A549 (cell line): ENCODE data around the gene MYH6.

Source experiments
- CEBPB ChIP-seq, 2 experiments: fragments of >200 bp in 1 of 2; sonication (Bioruptor Twin) in 1 of 2; formaldehyde crosslinking in 1 of 2; IDR thresholded peaks; 2 replicates each; pipeline ENCODE4 v1.6.1; 2012 to 2016
- CTCF ChIP-seq: fragments of >200 bp; sonication (Bioruptor Twin); formaldehyde crosslinking; IDR thresholded peaks from 3 replicates; pipeline ENCODE4 v1.5.1; 2016
- EP300 ChIP-seq, 2 experiments: fragments of >200 bp; sonication (Bioruptor Twin); formaldehyde crosslinking; IDR thresholded peaks; 2 replicates in 1 of 2; 3 replicates in 1 of 2; pipeline ENCODE4 v1.6.1; 2016 to 2017
- POLR2A ChIP-seq: IDR thresholded peaks from 2 replicates; pipeline ENCODE4 v1.6.1; 2012; ENCODE audit warnings: mild to moderate bottlenecking, low read length
- RAD21 ChIP-seq, 2 experiments: fragments of >200 bp in 1 of 2; sonication (Bioruptor Twin) in 1 of 2; formaldehyde crosslinking in 1 of 2; IDR thresholded peaks in 1 of 2; conservative IDR thresholded peaks in 1 of 2; 2 replicates in 1 of 2; 3 replicates in 1 of 2; pipeline ENCODE4 v1.6.1; 2012 to 2018; ENCODE audit warnings: inconsistent platforms in 1 of 2
- RCOR1 ChIP-seq: fragments of 150-350 bp; IDR thresholded peaks from 2 replicates; pipeline ENCODE4 v1.6.1; 2014; ENCODE audit warnings: antibody characterized with exemption, low read length, low read depth
- REST ChIP-seq: fragments of 200-600 bp; sonication (generic); IDR thresholded peaks from 2 replicates; pipeline ENCODE4 v1.6.1; 2016; ENCODE audit warnings: antibody characterized with exemption, mild to moderate bottlenecking, moderate library complexity
- RFX5 ChIP-seq: fragments of 450-650 bp; IDR thresholded peaks from 2 replicates; pipeline ENCODE4 v1.7.1; 2014; ENCODE audit warnings: antibody characterized with exemption, mild to moderate bottlenecking, moderate library complexity
- SMC3 ChIP-seq: fragments of >200 bp; sonication (Bioruptor Twin); formaldehyde crosslinking; IDR thresholded peaks from 3 replicates; pipeline ENCODE4 v1.6.1; 2018; ENCODE audit warnings: inconsistent platforms
- ZNF302 ChIP-seq: fragments of 250-450 bp; sonication (Bioruptor Pico); IDR thresholded peaks from 2 replicates; pipeline ENCODE4 v1.9.0; 2021; ENCODE audit warnings: inconsistent platforms, mild to moderate bottlenecking, moderate library complexity

GRCh38 chr14:23414906-23415820, 7.1 kb upstream of the MYH6 start:
- no peak for TF ChIP-seq EP300 (IDR thresholded peaks at IDR 0.05)
- no peak for TF ChIP-seq RAD21 (conservative IDR thresholded peaks at IDR 0.05 in 1 of 2, IDR thresholded peaks at IDR 0.05 in 1 of 2)
- TF ChIP-seq REST = no peak
- TF ChIP-seq CTCF = no peak
- TF ChIP-seq RFX5 = no peak
- TF ChIP-seq RCOR1 = no peak
- TF ChIP-seq POLR2A = no peak
- no peak for TF ChIP-seq SMC3
- no peak for TF ChIP-seq CEBPB (IDR thresholded peaks at IDR 0.05)
- no peak for TF ChIP-seq ZNF302 (CRISPR knock-in tag)
